Skeletal muscle tissue (tissue), 4 donors: ENCODE measurements around the gene CATSPERE. TPM values are rescaled to one million over a fixed set of nuclear protein-coding genes. Genes with fewer than 3 reads are reported as not detected.
A peak's percentile ranks its signal among the peaks of the same experiment; 100 is the strongest.

Experiments used
- H3K27ac ChIP-seq: one replicate; pipeline ENCODE4 v1.7.0; 2013; ENCODE audit warnings: mild to moderate bottlenecking, low read depth, low read length, inconsistent platforms
- H3K27me3 ChIP-seq, 3 donors: one replicate each; pipeline ENCODE4 v1.7.0; 2013; ENCODE audit warnings: low read length in 3 of 3; ENCODE audit not compliant: control insufficient read depth in 3 of 3, insufficient read depth in 3 of 3
- H3K36me3 ChIP-seq, 3 donors: one replicate each; pipeline ENCODE4 v1.7.0; 2013; ENCODE audit warnings: low read length in 3 of 3; ENCODE audit not compliant: control insufficient read depth in 3 of 3, insufficient read depth in 3 of 3
- H3K4me1 ChIP-seq, 3 donors: one replicate each; pipeline ENCODE4 v1.7.0; 2013; ENCODE audit warnings: low read length in 3 of 3, mild to moderate bottlenecking in 3 of 3; ENCODE audit not compliant: control insufficient read depth in 3 of 3, insufficient read depth in 3 of 3
- H3K4me3 ChIP-seq, 3 donors: one replicate each; pipeline ENCODE4 v1.7.0; 2013; ENCODE audit warnings: low read length in 3 of 3
- H3K9ac ChIP-seq, 3 donors: one replicate each; pipeline ENCODE4 v1.7.0; 2013; ENCODE audit warnings: low read length in 3 of 3, mild to moderate bottlenecking in 3 of 3, moderate library complexity in 2 of 3, low read depth in 1 of 3
- H3K9me3 ChIP-seq, 3 donors: one replicate each; pipeline ENCODE4 v1.7.0; 2013; ENCODE audit warnings: low read length in 3 of 3; ENCODE audit not compliant: control insufficient read depth in 3 of 3
- total RNA-seq: library from RNA; depleted of rRNA; stranded (reverse); fragments of >200 nt; gene quantifications from one replicate; pipeline ENCODE4 v1.2.3, GENCODE V29; 2014
- donor health status: Osteomylitis.

CATSPERE gene
- total RNA-seq, 1 donor from 2014 or later, result 3.1 TPM

- no peak overlapping the region for H3K4me3 ChIP-seq
- no peak overlapping the region for H3K27ac ChIP-seq
- peaks cover 0 to 4% (median 0%) of the 10 kb centered on the region in 3 donors for H3K4me1 ChIP-seq
- no peak overlapping the region for H3K9ac ChIP-seq
- H3K36me3 ChIP-seq, result peaks cover 6 to 15% (median 10%) of the 10 kb centered on the region in 3 donors
- H3K27me3 ChIP-seq, result no peaks in the 10 kb centered on the region
- H3K9me3 ChIP-seq, result no peaks in the 10 kb centered on the region
Measured at GRCh38 chr1:244435562-244436205, 25.4 kb upstream of the CATSPERE start.

GRCh38 chr1:244436336-244437085 is 24.6 kb upstream of the CATSPERE start:
- H3K9me3 ChIP-seq, result no peaks in the 10 kb centered on the region
- peaks cover 6 to 15% (median 10%) of the 10 kb centered on the region in 3 donors for H3K36me3 ChIP-seq
- no peak overlapping the region for H3K27ac ChIP-seq
- peaks cover 0 to 4% (median 0%) of the 10 kb centered on the region in 3 donors for H3K4me1 ChIP-seq
- no peaks in the 10 kb centered on the region for H3K27me3 ChIP-seq
- no peak overlapping the region for H3K9ac ChIP-seq
- no peak overlapping the region for H3K4me3 ChIP-seq

GRCh38 chr1:244437086-244437468 is 24.0 kb upstream of the CATSPERE start:
- no peaks in the 10 kb centered on the region for H3K9me3 ChIP-seq
- H3K27me3 ChIP-seq, result no peaks in the 10 kb centered on the region
- peaks cover 0 to 4% (median 0%) of the 10 kb centered on the region in 3 donors for H3K4me1 ChIP-seq
- H3K27ac ChIP-seq, result no peak overlapping the region
- H3K36me3 ChIP-seq, result peaks cover 6 to 10% (median 10%) of the 10 kb centered on the region in 3 donors
- H3K4me3 ChIP-seq, result no peak overlapping the region
- H3K9ac ChIP-seq, result no peak overlapping the region

DNA sequence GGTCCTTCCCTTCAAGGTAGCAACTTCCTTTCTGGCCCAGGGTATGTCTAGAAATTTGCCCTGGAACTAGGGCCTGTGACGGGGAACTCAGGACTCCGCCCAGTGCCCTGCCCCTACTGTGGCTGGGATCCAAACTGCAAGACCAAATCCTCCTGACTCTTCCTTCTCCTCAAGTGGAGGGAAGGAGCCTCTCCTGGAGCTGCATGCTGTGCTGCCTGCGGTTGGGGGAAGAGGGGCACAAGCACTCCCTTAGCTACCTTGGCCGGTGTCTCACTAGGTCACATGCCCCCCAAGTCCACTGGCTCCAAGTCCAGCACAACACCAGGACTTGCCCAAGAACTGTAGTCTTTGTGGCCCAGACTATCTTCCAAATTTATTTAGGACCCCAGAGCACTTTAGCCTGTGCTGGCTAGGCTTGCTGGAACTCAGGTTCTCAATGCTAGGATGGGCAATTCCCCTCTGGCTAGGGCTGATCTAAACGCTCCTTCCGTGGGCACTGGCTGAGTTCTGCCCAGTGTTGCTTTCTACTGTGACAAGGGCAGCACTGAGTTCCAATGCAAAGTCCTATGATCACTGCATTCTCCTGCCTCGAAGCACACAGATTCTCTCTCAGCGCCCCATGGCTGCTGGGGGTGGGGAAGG is 21.6 kb upstream of the CATSPERE start:
- Histone ChIP-seq H3K27me3 (no peaks in the 10 kb centered on the region), H3K4me3 (no peak overlapping the region), H3K4me1 (peaks cover 0 to 4% (median 1%) of the 10 kb centered on the region in 3 donors), H3K27ac (no peak overlapping the region), H3K36me3 (peaks cover 6 to 10% (median 6%) of the 10 kb centered on the region in 3 donors), H3K9ac (no peak overlapping the region), H3K9me3 (no peaks in the 10 kb centered on the region)

DNA sequence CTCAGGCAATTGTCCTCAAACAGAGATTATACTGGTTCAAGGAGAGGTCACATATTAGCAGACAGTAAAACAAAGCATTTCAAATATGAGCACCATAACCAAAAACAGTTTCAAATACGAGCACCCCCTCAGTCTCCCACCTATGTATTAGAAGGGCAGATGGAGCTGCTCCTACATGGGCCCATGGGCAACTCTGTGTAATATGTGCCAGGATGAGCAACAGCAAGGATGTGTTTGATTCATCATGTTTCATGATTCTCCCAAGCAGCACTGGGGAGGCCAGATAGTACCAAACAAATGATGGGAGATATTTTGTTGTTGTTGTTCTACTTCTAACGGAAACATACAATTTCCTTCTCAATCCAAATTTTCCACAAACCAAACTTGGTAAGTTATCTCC is 18.2 kb upstream of the CATSPERE start:
- H3K9ac ChIP-seq, result no peak overlapping the region
- no peaks in the 10 kb centered on the region for H3K36me3 ChIP-seq
- H3K27ac ChIP-seq, result no peak overlapping the region
- H3K9me3 ChIP-seq, result no peaks in the 10 kb centered on the region
- H3K4me1 ChIP-seq, result peaks cover 10 to 13% (median 13%) of the 10 kb centered on the region in 3 donors
- no peak overlapping the region for H3K4me3 ChIP-seq
- H3K27me3 ChIP-seq, result no peaks in the 10 kb centered on the region

DNA sequence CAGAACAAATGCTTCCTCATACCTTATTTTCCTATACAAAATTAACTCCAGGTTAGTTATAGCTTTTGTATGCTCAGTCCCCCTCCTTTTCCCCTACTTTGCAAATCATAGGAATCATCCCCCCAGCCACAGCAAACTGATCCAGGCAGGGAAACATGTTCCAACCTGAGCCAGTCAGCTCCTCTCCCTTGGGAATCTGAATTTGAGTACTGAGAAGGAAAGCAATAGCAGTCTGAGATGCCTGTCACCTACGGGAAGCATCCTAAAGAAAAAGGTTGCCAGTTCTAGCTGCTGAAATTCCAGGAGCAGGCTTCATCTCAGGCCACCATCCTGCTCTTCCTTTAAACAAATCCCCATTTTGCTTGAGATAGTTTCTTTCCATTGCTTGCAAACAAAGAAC is 16.2 kb upstream of the CATSPERE start:
- H3K27ac ChIP-seq, result no peak overlapping the region
- H3K9ac ChIP-seq, result no peak overlapping the region
- H3K9me3 ChIP-seq, result no peaks in the 10 kb centered on the region
- H3K4me1 ChIP-seq, result peaks cover 6 to 22% (median 20%) of the 10 kb centered on the region in 3 donors
- no peaks in the 10 kb centered on the region for H3K27me3 ChIP-seq
- H3K4me3 ChIP-seq, result no peak overlapping the region
- no peaks in the 10 kb centered on the region for H3K36me3 ChIP-seq

GRCh38 chr1:244445320-244446181 is 15.5 kb upstream of the CATSPERE start:
- H3K27me3 ChIP-seq, result no peaks in the 10 kb centered on the region
- H3K9me3 ChIP-seq, result no peaks in the 10 kb centered on the region
- no peak overlapping the region for H3K4me3 ChIP-seq
- peak overlapping the region in 1 of 3 donors; percentile 15 for H3K9ac ChIP-seq
- H3K36me3 ChIP-seq, result no peaks in the 10 kb centered on the region
- peak overlapping the region; percentile 38 for H3K27ac ChIP-seq
- H3K4me1 ChIP-seq, result peaks cover 13 to 29% (median 27%) of the 10 kb centered on the region in 3 donors

DNA sequence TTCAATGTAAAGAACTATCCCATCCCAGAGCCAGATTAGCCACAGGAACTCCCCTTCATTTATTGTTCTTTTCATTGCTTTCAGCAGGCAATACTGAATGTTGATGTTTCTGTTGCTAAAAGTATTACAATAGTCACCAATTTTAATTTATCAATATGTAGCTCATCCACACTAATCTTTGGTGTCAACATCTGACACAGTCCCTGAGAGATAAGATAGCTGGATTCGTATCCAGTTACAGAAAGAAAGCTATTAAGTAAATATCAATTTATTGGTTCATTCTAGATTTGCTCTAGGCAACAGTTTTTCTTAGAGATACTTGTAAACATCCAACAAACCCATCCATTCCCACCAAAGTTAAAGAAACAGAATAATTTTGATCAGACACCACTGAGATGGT is 14.0 kb upstream of the CATSPERE start:
- H3K9ac ChIP-seq, result no peak overlapping the region
- no peaks in the 10 kb centered on the region for H3K36me3 ChIP-seq
- no peak overlapping the region for H3K27ac ChIP-seq
- peaks cover 14 to 30% (median 28%) of the 10 kb centered on the region in 3 donors for H3K4me1 ChIP-seq
- H3K4me3 ChIP-seq, result no peak overlapping the region
- H3K9me3 ChIP-seq, result no peaks in the 10 kb centered on the region
- H3K27me3 ChIP-seq, result no peaks in the 10 kb centered on the region

DNA sequence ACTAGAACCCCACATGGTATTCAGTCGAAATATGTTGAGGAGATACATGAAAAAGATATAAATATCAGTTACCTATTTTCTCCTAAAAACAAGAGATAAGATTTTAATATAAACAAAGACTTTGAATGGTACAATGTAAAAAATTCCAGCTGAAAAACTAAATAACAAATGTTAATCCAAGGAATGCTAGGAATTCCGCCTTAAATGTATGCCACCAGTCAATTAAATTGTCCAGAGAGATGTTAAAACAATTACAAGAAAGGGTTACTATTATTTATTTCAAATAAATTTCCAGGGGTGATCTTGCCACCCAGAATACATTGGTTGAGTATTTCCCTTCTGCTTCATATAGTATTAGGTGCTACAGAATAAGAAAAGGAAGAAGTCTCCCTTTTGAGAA is 13.5 kb upstream of the CATSPERE start:
- Histone ChIP-seq H3K4me1 (peaks cover 14 to 31% (median 30%) of the 10 kb centered on the region in 3 donors), H3K27ac (no peak overlapping the region), H3K9ac (no peak overlapping the region), H3K36me3 (no peaks in the 10 kb centered on the region), H3K4me3 (no peak overlapping the region), H3K9me3 (no peaks in the 10 kb centered on the region), H3K27me3 (no peaks in the 10 kb centered on the region)
